PFSK-1 (cell line): ENCODE data around the gene SNX17.

Source experiments
- FOXP2 ChIP-seq: optimal IDR thresholded peaks from 2 replicates; pipeline ENCODE3; 2011; ENCODE audit warnings: borderline replicate concordance, control low read depth, inconsistent platforms; ENCODE audit not compliant: insufficient read depth; ENCODE audit errors: extremely low read length, extremely low read depth
- POLR2AphosphoS5 ChIP-seq: IDR thresholded peaks from 2 replicates; pipeline ENCODE4 v1.6.1; 2012; ENCODE audit warnings: low read depth, mild to moderate bottlenecking, control low read depth, low read length, moderate library complexity
- REST ChIP-seq, 2 experiments: IDR thresholded peaks; 2 replicates each; pipeline versions ENCODE4 v1.6.1 to v1.8.0; 2011 to 2012; ENCODE audit warnings: low read depth in 2 of 2, low read length in 2 of 2, control low read depth in 1 of 2, inconsistent platforms in 1 of 2, mild to moderate bottlenecking in 1 of 2, moderate library complexity in 1 of 2; ENCODE audit not compliant: insufficient read depth in 1 of 2
- SIN3A ChIP-seq: IDR thresholded peaks from 2 replicates; pipeline ENCODE4 v1.6.1; 2012; ENCODE audit warnings: mild to moderate bottlenecking, low read length, moderate library complexity, borderline replicate concordance; ENCODE audit not compliant: insufficient read depth
- TAF1 ChIP-seq: IDR thresholded peaks from 2 replicates; pipeline ENCODE4 v1.6.1; 2012; ENCODE audit warnings: low read length, control low read depth, borderline replicate concordance; ENCODE audit not compliant: insufficient read depth

DNA sequence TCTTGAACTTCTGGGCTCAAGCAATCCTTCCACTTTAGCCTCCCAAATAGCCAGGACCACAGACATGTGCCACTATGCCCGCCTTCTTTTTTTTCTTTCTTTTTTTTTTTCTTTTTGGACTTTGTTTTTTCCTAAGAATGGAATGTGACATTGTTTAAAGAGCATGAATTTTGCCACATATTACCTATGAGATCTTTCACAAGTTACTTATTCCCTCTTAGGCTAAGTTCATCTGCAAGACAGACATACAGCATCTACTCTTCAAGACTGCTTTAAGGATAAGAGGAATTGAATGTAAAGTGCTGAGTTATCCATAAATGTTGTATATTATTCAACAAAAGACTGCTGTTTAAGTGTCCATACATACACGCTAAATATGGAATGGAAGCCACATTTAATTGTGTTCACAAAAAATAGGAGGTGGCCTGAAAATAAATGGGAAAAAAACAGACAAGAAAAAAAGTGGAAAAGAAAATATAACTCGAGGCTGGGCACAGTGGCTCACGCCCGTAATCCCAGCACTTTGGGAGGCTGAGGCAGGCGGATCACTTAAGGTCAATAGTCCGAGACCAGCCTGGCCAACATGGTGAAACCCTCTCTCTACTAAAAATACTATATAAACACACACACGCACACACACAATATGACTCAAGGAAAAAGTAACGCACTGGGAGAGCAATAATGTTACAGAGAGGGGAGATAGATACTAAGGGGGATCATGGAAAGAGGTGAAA, 42.2 kb downstream of the SNX17 start:
- no peak for TF ChIP-seq REST (IDR thresholded peaks at IDR 0.05; ENCODE audit: insufficient read depth in 1 of 2, low read depth in 2 of 2, low read length in 2 of 2)
- no peak for TF ChIP-seq POLR2AphosphoS5
- no peak for TF ChIP-seq SIN3A
- no peak for TF ChIP-seq TAF1
- TF ChIP-seq FOXP2 = no peak
